Measurements from ENCODE around the gene NACA2. TPM values are rescaled to one million over a fixed set of nuclear protein-coding genes. Genes with fewer than 3 reads are reported as not detected.

Gene NACA2
- total and polyA plus RNA-seq, 2 donors (not counting 1 experiment from before 2014, with no cell fraction given), result not detected

DNA sequence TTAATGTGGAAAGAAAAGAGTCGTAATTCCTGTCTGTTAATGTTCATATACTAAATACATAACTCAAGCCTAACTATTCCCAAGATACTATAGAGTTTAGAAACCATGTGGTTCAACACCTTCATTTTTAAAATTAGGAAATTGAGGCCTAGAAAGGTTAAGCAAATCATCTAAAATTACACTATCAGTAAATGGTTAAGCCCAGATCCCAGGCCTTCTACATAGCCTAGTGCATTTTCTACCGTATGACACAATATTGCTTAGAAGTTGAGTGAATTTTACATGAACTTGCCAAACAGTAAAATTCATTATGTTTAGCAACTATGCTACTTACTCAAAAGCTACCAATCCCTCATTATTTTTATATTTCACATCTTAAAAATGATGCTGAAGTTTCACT lies 6.8 kb downstream of the NACA2 start:
- peaks cover 23% of the 10 kb centered on the region for H3K27me3 Mint-ChIP-seq

DNA sequence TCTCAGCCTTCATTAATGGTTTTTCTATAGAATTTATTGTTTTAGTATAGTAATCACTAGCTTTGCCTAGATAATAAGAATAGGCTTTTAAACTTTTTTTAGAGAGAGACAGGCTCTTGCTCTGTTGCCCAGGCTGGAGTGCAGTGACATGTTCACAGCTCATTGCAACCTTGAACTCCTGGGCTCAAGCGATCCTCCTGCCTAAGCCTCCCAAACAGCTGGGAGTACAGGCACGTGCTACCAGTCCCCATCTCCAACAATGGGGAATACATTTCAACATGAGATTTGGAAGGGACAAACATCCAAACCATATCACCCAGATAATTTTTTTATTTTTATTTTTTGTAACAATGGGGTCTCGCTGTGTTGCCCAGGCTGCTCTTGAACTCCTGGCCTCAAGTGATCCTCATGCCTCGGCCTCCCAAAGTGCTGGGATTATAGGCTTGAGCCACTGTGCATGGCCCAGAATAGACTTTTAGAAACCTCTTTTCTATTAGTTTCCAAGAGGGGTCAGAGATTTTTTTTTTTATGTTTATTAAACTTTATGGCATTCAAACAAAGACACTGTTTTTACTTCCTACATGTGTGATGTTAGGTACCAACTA lies 7.3 kb downstream of the NACA2 start:
- intact Hi-C loops (cut with micrococcal nuclease), result no loop called here
- no peaks in the 10 kb centered on the region for H3K79me2 ChIP-seq (ENCODE audit: control insufficient read depth, insufficient read depth, low read length)
- H4K20me1 ChIP-seq (ENCODE audit: control insufficient read depth, insufficient read depth, low read length, poor library complexity, severe bottlenecking), result no peaks in the 10 kb centered on the region
- H3K36me3 ChIP-seq (replicated peaks in 1 of 2; ENCODE audit: control extremely low read depth in 1 of 2, control insufficient read depth in 1 of 2, extremely low read depth in 1 of 2, insufficient read depth in 2 of 2, low read length in 1 of 2), result no peaks in the 10 kb centered on the region
- WGBS (ENCODE audit: insufficient coverage), result 100% methylated on average over 3 of the region's 4 CpGs
- no peak for TF ChIP-seq EZH2 (IDR thresholded peaks at IDR 0.05; ENCODE audit: borderline replicate concordance, insufficient read depth, low read depth, low read length, poor library complexity, severe bottlenecking)
- TF ChIP-seq, protein P1, sequence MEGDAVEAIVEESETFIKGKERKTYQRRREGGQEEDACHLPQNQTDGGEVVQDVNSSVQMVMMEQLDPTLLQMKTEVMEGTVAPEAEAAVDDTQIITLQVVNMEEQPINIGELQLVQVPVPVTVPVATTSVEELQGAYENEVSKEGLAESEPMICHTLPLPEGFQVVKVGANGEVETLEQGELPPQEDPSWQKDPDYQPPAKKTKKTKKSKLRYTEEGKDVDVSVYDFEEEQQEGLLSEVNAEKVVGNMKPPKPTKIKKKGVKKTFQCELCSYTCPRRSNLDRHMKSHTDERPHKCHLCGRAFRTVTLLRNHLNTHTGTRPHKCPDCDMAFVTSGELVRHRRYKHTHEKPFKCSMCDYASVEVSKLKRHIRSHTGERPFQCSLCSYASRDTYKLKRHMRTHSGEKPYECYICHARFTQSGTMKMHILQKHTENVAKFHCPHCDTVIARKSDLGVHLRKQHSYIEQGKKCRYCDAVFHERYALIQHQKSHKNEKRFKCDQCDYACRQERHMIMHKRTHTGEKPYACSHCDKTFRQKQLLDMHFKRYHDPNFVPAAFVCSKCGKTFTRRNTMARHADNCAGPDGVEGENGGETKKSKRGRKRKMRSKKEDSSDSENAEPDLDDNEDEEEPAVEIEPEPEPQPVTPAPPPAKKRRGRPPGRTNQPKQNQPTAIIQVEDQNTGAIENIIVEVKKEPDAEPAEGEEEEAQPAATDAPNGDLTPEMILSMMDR (IDR thresholded peaks at IDR 0.05), result no peak
- H3K4me1 Mint-ChIP-seq, result peaks cover 3% of the 10 kb centered on the region
- peaks cover 23% of the 10 kb centered on the region for H3K27me3 Mint-ChIP-seq
- DNase-seq (no peak), ATAC-seq (ENCODE audit: low read depth) (no peak)
- H3K9me3 Mint-ChIP-seq (ENCODE audit: insufficient read depth), result no peaks in the 10 kb centered on the region
- no peak overlapping the region for H3K4me3 ChIP-seq (ENCODE audit: control extremely low read depth in 1 of 5, extremely low read depth in 1 of 5, insufficient read depth in 1 of 5, low read depth in 2 of 5, low read length in 4 of 5)
- no peak overlapping the region for H2AFZ ChIP-seq (ENCODE audit: insufficient read depth, low read depth, low read length, poor library complexity, severe bottlenecking)
- H3K27me3 ChIP-seq (replicated peaks in 1 of 4; ENCODE audit: control extremely low read depth in 1 of 4, control insufficient read depth in 3 of 4, insufficient read depth in 4 of 4, low read length in 3 of 4), result peaks cover 0 to 5% (median 1%) of the 10 kb centered on the region in 4 experiments
- no peak overlapping the region for H3K27ac ChIP-seq (ENCODE audit: low read length in 2 of 2)
- H3K27ac Mint-ChIP-seq, result no peak overlapping the region
- no peak overlapping the region for H3K4me3 Mint-ChIP-seq
- H3K4me2 ChIP-seq (replicated peaks; ENCODE audit: low read depth, low read length, poor library complexity, severe bottlenecking), result no peak overlapping the region
- H3K9ac ChIP-seq (ENCODE audit: low read length), result no peak overlapping the region
- CTCF ChIA-PET, result interaction anchor here (0.8 to 1.7 kb wide), 2 partner anchors 171 to 863 kb away, joined by 3 read pairs; no protein-coding TSS in a partner anchor
- POLR2A ChIA-PET, result no interaction called here
- H3K9me3 ChIP-seq (ENCODE audit: control extremely low read depth in 1 of 3, control insufficient read depth in 2 of 3, insufficient read depth in 1 of 3, low read length in 2 of 3), result no peaks in the 10 kb centered on the region
- no peaks in the 10 kb centered on the region for H3K4me1 ChIP-seq (ENCODE audit: control insufficient read depth in 2 of 2, insufficient read depth in 2 of 2, low read length in 2 of 2)

More for the DNA sequence above, 6.8 kb downstream of the NACA2 start:
- Mint-ChIP-seq H3K4me1 (peaks cover 3% of the 10 kb centered on the region), H3K4me3 (no peak overlapping the region), H3K9me3 (ENCODE audit: insufficient read depth) (no peaks in the 10 kb centered on the region), H3K27ac (no peak overlapping the region)
- H3K9ac ChIP-seq (ENCODE audit: low read length), result no peak overlapping the region
- TF ChIP-seq EZH2 (IDR thresholded peaks at IDR 0.05; ENCODE audit: borderline replicate concordance, insufficient read depth, low read depth, low read length, poor library complexity, severe bottlenecking), result no peak
- TF ChIP-seq, protein P1 (IDR thresholded peaks at IDR 0.05), result no peak
- H3K27me3 ChIP-seq (replicated peaks in 1 of 4; ENCODE audit: control extremely low read depth in 1 of 4, control insufficient read depth in 3 of 4, insufficient read depth in 4 of 4, low read length in 3 of 4), result peaks cover 0 to 5% (median 2%) of the 10 kb centered on the region in 4 experiments
- H2AFZ ChIP-seq (ENCODE audit: insufficient read depth, low read depth, low read length, poor library complexity, severe bottlenecking), result no peak overlapping the region
- ATAC-seq (ENCODE audit: low read depth) (no peak), DNase-seq (no peak)
- ChIA-PET CTCF (no interaction called here), POLR2A (no interaction called here)
- no peak overlapping the region for H3K27ac ChIP-seq (ENCODE audit: low read length in 2 of 2)
- H3K79me2 ChIP-seq (ENCODE audit: control insufficient read depth, insufficient read depth, low read length), result no peaks in the 10 kb centered on the region
- intact Hi-C loops (cut with micrococcal nuclease), result no loop called here
- H3K36me3 ChIP-seq (replicated peaks in 1 of 2; ENCODE audit: control extremely low read depth in 1 of 2, control insufficient read depth in 1 of 2, extremely low read depth in 1 of 2, insufficient read depth in 2 of 2, low read length in 1 of 2), result no peaks in the 10 kb centered on the region
- H3K4me2 ChIP-seq (replicated peaks; ENCODE audit: low read depth, low read length, poor library complexity, severe bottlenecking), result no peak overlapping the region
- no peak overlapping the region for H3K4me3 ChIP-seq (ENCODE audit: control extremely low read depth in 1 of 5, extremely low read depth in 1 of 5, insufficient read depth in 1 of 5, low read depth in 2 of 5, low read length in 4 of 5)
- H3K4me1 ChIP-seq (ENCODE audit: control insufficient read depth in 2 of 2, insufficient read depth in 2 of 2, low read length in 2 of 2), result no peaks in the 10 kb centered on the region
- H4K20me1 ChIP-seq (ENCODE audit: control insufficient read depth, insufficient read depth, low read length, poor library complexity, severe bottlenecking), result no peaks in the 10 kb centered on the region
- no peaks in the 10 kb centered on the region for H3K9me3 ChIP-seq (ENCODE audit: control extremely low read depth in 1 of 3, control insufficient read depth in 2 of 3, insufficient read depth in 1 of 3, low read length in 2 of 3)
- WGBS (ENCODE audit: insufficient coverage), result no CpG with 5 or more reads among the region's 2 CpGs

All from B cell (primary cell).